MG63 (cell line): Measurements from ENCODE around the gene FUT1. TPM values are rescaled to one million over a fixed set of nuclear protein-coding genes. Genes with fewer than 3 reads are reported as not detected.
A peak's percentile ranks its signal among the peaks of the same experiment; 100 is the strongest.

ENCODE experiments used
- DNase-seq: peaks from one replicate; pipeline ENCODE4 v3.0.0-alpha.2; 2020
- H3K27me3 ChIP-seq: fragments of 250-450 bp; sonication (Bioruptor Pico); 2 replicates; pipeline ENCODE4 v1.5.1; 2020; ENCODE audit warnings: mild to moderate bottlenecking, moderate library complexity
- H3K36me3 ChIP-seq: fragments of 250-450 bp; sonication (Bioruptor Pico); 2 replicates; pipeline ENCODE4 v1.5.1; 2020; ENCODE audit warnings: mild to moderate bottlenecking, moderate library complexity
- H3K4me3 ChIP-seq: fragments of 250-450 bp; sonication (Bioruptor Pico); 2 replicates; pipeline ENCODE4 v1.5.1; 2020; ENCODE audit warnings: mild to moderate bottlenecking, moderate library complexity
- H3K9me3 ChIP-seq: fragments of 250-450 bp; sonication (Bioruptor Pico); 2 replicates; pipeline ENCODE4 v1.5.1; 2020; ENCODE audit warnings: mild to moderate bottlenecking, moderate library complexity
- total RNA-seq: library from RNA; depleted of rRNA; stranded (reverse); fragments of >200 nt; shearing (Covaris generic); gene quantifications from 2 replicates; pipeline ENCODE4 v1.2.3, GENCODE V29; 2014; ENCODE audit warnings: low replicate concordance

Gene FUT1
- total RNA-seq, 1 experiment from 2014 or later, result 0.16 TPM

- no peak for DNase-seq
- no peaks in the 10 kb centered on the region for H3K9me3 ChIP-seq
- H3K4me3 ChIP-seq, result no peak overlapping the region
- no peaks in the 10 kb centered on the region for H3K36me3 ChIP-seq
- H3K27me3 ChIP-seq, result no peaks in the 10 kb centered on the region
These were observed 1.5 kb downstream of the FUT1 start for GRCh38 chr19:48750771-48751504.

- DNase-seq, result no peak
- Histone ChIP-seq H3K27me3 (no peaks in the 10 kb centered on the region), H3K36me3 (no peaks in the 10 kb centered on the region), H3K4me3 (no peak overlapping the region), H3K9me3 (no peaks in the 10 kb centered on the region)
These were observed 2.1 kb downstream of the FUT1 start for GRCh38 chr19:48750351-48750750.

GRCh38 chr19:48749571-48750198 is 2.8 kb downstream of the FUT1 start:
- Histone ChIP-seq H3K36me3 (no peaks in the 10 kb centered on the region), H3K4me3 (no peak overlapping the region), H3K27me3 (no peaks in the 10 kb centered on the region), H3K9me3 (no peaks in the 10 kb centered on the region)
- no peak for DNase-seq

- Histone ChIP-seq H3K9me3 (no peaks in the 10 kb centered on the region), H3K4me3 (no peak within 1 kb of the TSS), H3K27me3 (no peaks in the 10 kb centered on the region), H3K36me3 (no peaks in the 10 kb centered on the region)
- DNase-seq, result no peak
These were observed 5.5 kb downstream of the FUT1 start, which contains the start of gene IZUMO1 for GRCh38 chr19:48746738-48747575. Gene IZUMO1 (minus strand): TSS chr19:48746909. CDS start chr19:48745859, 1,050 bp downstream.

GRCh38 chr19:48746110-48746509 is 6.3 kb downstream of the FUT1 start:
- Histone ChIP-seq H3K27me3 (no peaks in the 10 kb centered on the region), H3K9me3 (no peaks in the 10 kb centered on the region), H3K36me3 (no peaks in the 10 kb centered on the region), H3K4me3 (no peak overlapping the region)
- DNase-seq, result no peak

GRCh38 chr19:48745208-48745995 is 7.0 kb downstream of the FUT1 start:
- H3K36me3 ChIP-seq, result no peaks in the 10 kb centered on the region
- DNase-seq, result peak; percentile 63
- H3K9me3 ChIP-seq, result no peaks in the 10 kb centered on the region
- no peak overlapping the region for H3K4me3 ChIP-seq
- no peaks in the 10 kb centered on the region for H3K27me3 ChIP-seq

GRCh38 chr19:48742096-48742495 is 10.3 kb downstream of the FUT1 start:
- Histone ChIP-seq H3K27me3 (no peaks in the 10 kb centered on the region), H3K36me3 (no peaks in the 10 kb centered on the region), H3K4me3 (no peak overlapping the region), H3K9me3 (no peaks in the 10 kb centered on the region)
- no peak for DNase-seq

GRCh38 chr19:48741129-48741999 is 11.1 kb downstream of the FUT1 start:
- Histone ChIP-seq H3K9me3 (no peaks in the 10 kb centered on the region), H3K36me3 (no peaks in the 10 kb centered on the region), H3K4me3 (no peak overlapping the region), H3K27me3 (no peaks in the 10 kb centered on the region)
- no peak for DNase-seq

GRCh38 chr19:48740164-48740972 is 12.1 kb downstream of the FUT1 start, which contains the start of gene RASIP1:
Gene RASIP1 (minus strand): TSS chr19:48740610. CDS start chr19:48740282, 328 bp downstream.
- Histone ChIP-seq H3K27me3 (no peaks in the 10 kb centered on the region), H3K4me3 (no peak within 1 kb of the TSS), H3K9me3 (no peaks in the 10 kb centered on the region), H3K36me3 (no peaks in the 10 kb centered on the region)
- no peak for DNase-seq

- H3K4me3 ChIP-seq, result no peak overlapping the region; the same call in 1 of the 2 replicates
- H3K27me3 ChIP-seq, result no peaks in the 10 kb centered on the region
- no peak for DNase-seq
- no peaks in the 10 kb centered on the region for H3K36me3 ChIP-seq
- no peaks in the 10 kb centered on the region for H3K9me3 ChIP-seq
These were observed 12.9 kb downstream of the FUT1 start for GRCh38 chr19:48739404-48740163.

- Histone ChIP-seq H3K36me3 (no peaks in the 10 kb centered on the region), H3K4me3 (peak overlapping the region; percentile 29), H3K27me3 (no peaks in the 10 kb centered on the region), H3K9me3 (no peaks in the 10 kb centered on the region)
- peak; percentile 95 for DNase-seq
These were observed 13.7 kb downstream of the FUT1 start for GRCh38 chr19:48738557-48739403.

GRCh38 chr19:48737360-48737998 is 15.0 kb downstream of the FUT1 start:
- no peak for DNase-seq
- H3K36me3 ChIP-seq, result no peaks in the 10 kb centered on the region
- H3K4me3 ChIP-seq, result no peak overlapping the region
- H3K27me3 ChIP-seq, result no peaks in the 10 kb centered on the region
- no peaks in the 10 kb centered on the region for H3K9me3 ChIP-seq

- no peak for DNase-seq
- Histone ChIP-seq H3K4me3 (no peak overlapping the region), H3K27me3 (peaks cover 2% of the 10 kb centered on the region; the same call in 1 of the 2 replicates)
These were observed 17.3 kb downstream of the FUT1 start for GRCh38 chr19:48735031-48735615.

More at GRCh38 chr19:48735031-48735615, 17.3 kb downstream of the FUT1 start:
- no peaks in the 10 kb centered on the region for H3K9me3 ChIP-seq
- no peaks in the 10 kb centered on the region for H3K36me3 ChIP-seq
